ENCODE data around the gene SDF2L1.

DNA sequence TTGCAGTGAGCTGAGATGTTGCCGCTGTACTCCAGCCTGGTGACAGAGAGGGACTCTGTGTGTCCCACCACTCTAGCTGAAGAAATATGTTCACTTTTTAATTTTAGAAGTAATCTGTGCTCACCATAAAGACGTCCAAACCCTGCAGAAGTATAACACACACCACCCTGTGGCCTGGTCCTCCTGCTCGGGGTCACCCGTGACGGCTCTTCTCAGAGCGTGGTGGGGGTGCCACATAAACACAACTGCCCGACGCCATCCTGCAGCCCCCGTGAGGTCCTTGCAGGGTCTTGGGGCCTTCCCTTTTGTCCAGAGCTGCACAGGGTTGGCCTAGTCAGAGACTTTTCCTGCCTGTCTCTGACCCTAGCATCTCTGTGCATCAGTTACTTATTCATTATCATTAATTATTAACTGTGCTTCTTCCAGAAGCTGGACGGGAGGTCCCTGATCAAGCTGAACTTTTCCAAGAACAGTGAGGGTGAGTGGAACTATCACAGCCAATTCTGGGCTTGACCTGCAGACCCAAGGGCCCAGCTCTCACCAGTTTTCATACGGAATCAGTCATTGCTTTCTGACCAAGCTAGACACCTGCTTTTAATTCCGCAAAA is 32.6 kb downstream of the SDF2L1 start:
- no peak for TF ChIP-seq TCF7 (IDR thresholded peaks at IDR 0.05; ENCODE audit: borderline replicate concordance)
- TF ChIP-seq, protein P1, sequence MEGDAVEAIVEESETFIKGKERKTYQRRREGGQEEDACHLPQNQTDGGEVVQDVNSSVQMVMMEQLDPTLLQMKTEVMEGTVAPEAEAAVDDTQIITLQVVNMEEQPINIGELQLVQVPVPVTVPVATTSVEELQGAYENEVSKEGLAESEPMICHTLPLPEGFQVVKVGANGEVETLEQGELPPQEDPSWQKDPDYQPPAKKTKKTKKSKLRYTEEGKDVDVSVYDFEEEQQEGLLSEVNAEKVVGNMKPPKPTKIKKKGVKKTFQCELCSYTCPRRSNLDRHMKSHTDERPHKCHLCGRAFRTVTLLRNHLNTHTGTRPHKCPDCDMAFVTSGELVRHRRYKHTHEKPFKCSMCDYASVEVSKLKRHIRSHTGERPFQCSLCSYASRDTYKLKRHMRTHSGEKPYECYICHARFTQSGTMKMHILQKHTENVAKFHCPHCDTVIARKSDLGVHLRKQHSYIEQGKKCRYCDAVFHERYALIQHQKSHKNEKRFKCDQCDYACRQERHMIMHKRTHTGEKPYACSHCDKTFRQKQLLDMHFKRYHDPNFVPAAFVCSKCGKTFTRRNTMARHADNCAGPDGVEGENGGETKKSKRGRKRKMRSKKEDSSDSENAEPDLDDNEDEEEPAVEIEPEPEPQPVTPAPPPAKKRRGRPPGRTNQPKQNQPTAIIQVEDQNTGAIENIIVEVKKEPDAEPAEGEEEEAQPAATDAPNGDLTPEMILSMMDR (IDR thresholded peaks at IDR 0.05 in 2 of 3, conservative IDR thresholded peaks at IDR 0.05 in 1 of 3; ENCODE audit: control insufficient read depth in 2 of 3, extremely low read depth in 1 of 3, insufficient read depth in 1 of 3, low read depth in 3 of 3, low read length in 3 of 3) = no peak
- TF ChIP-seq ESRRA (IDR thresholded peaks at IDR 0.05; ENCODE audit: low read length) = no peak
- no peak for TF ChIP-seq ZSCAN29 (IDR thresholded peaks at IDR 0.05)
- TF ChIP-seq POU2F2 (IDR thresholded peaks at IDR 0.05; ENCODE audit: borderline replicate concordance, low read depth, low read length) = no peak

Data from GM12878 (cell line).